HG02571 (cell line): ENCODE data around the gene AQP12A.
"Not testable (repeated sequence)": the region's sequence is repeated elsewhere in the genome, so short reads cannot be mapped to it uniquely, and the experiment has no call there.

Experiments used
- ATAC-seq: cut with Tn5 transposase; IDR thresholded peaks from one replicate; pipeline ENCODE4 v1.9.1; 2021; ENCODE audit warnings: mild to moderate bottlenecking, moderate library complexity; ENCODE audit not compliant: unreplicated experiment

AQP12A gene

DNA sequence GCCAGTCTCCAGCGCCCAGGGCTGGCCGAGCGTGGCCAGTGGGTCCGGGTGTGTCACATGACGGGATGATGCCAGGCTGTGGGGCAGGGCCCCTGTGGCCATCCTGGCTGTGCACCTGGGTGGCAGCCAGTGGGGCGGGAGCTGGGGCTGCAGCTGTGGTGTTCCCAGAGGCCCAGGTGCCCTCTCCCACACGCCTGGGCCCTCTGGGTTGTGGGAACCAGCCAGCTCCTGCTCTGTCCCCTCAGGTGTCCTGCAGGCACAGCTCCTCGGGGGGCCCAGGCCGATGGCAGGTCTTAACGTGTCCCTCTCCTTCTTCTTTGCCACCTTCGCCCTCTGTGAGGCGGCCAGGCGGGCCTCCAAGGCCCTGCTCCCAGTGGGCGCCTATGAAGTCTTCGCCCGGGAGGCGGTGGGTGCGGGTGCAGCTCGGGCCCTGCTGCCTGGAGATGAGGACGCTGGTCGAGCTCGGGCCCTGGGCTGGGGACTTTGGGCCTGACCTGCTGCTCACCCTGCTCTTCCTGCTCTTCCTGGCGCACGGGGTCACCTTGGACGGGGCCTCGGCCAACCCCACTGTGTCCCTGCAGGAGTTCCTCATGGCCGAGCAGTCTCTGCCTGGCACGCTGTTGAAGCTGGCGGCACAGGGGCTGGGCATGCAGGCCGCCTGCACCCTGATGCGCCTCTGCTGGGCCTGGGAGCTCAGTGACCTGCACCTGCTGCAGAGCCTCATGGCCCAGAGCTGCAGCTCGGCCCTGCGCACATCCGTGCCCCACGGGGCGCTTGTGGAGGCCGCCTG lies at the start of gene AQP12A:
TSS of gene AQP12A (plus strand) at position 236 of the 790 bp plus-strand sequence. CDS start at position 284, 48 bp downstream.
- not testable (repeated sequence) for ATAC-seq

DNA sequence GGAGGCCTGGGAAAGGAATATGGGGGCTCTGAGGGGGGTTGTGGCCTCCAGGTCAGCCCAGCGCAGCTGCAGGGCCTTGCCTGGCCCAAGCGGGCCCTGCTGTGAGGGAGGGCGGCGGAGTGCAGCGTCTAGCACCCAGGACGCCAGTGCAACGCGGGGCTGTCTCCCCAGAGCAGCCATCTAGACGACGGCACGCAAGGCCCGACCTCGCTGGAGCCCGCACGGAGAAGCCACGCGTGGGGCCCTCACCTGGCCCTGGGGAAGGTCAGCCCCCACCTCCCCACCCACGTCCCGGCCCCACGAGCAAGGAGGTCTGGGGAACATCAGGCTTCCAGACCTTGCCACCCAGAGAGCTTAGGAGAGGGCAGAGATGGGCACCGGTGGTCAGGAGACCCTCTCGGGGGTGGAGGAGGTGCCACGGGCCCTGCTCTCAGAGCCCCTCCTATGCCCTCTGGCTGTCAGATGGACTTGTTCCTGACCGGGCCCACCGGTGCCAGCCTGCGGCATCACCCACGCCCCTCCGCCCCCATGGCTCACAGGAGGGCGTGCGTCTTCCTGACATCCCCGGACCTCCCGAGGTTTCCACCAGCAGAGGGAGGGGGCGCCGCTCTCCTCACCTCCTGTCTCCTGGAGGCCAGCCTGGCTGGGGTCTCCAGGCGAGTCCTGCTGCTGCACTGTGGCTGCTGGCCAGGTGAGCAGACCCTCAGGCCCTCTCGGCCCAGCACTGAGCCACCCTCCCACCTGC lies 49.4 kb upstream of the AQP12A start:
- ATAC-seq, result no peak

- no peak for ATAC-seq
These were observed 48.9 kb upstream of the AQP12A start for GRCh38 chr2:240642806-240643092.

GRCh38 chr2:240643093-240643810 lies 48.4 kb upstream of the AQP12A start:
- ATAC-seq, result no peak

GRCh38 chr2:240643811-240644150 lies 47.9 kb upstream of the AQP12A start:
- ATAC-seq, result no peak

DNA sequence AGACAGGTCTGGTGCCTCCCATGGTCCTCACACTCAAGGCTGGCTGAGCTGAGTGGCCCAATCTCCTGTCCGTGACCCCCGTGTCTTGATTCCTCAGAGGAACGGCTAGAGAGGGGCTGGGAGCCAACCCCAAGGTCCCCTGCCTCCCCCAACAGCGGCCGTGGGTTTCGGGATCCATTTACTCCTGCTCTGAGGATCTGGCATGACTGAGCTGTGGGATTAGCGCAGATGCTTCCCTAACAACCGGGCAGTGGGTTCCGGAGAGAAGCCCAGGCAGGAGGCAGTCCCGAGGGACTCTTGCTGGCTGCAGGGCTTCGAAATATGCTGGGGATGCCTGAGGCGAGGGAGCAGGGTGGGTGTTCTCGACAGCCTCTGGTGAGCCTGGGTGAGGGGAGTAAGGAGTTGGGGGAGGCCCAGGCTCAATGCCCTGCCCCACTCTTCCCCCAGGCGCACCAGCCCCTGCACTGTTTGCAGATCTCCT lies 47.5 kb upstream of the AQP12A start:
- no peak for ATAC-seq

GRCh38 chr2:240644859-240645301 lies 46.8 kb upstream of the AQP12A start:
- no peak for ATAC-seq

DNA sequence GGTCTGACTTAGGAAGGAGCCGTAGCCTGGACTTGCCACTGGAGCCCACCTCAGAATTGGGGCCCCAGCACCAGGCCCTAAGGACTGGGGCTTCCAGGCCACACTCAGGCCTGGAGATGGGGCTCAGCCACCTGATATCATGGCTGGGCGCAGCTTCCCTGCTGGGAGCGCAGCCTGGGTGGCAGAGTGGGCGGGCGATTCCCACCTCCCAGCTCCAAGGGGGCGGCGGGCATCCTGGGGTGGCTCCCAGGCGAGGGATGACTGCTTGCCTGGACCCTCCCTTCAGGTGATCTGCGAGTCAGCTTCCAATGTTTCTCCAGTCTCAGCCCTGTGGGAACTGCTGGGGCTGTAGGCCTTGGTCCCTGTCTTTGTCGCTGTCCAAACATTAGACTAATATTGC lies 46.3 kb upstream of the AQP12A start:
- no peak for ATAC-seq

- ATAC-seq, result no peak
These were observed 45.9 kb upstream of the AQP12A start for GRCh38 chr2:240645801-240646175.

DNA sequence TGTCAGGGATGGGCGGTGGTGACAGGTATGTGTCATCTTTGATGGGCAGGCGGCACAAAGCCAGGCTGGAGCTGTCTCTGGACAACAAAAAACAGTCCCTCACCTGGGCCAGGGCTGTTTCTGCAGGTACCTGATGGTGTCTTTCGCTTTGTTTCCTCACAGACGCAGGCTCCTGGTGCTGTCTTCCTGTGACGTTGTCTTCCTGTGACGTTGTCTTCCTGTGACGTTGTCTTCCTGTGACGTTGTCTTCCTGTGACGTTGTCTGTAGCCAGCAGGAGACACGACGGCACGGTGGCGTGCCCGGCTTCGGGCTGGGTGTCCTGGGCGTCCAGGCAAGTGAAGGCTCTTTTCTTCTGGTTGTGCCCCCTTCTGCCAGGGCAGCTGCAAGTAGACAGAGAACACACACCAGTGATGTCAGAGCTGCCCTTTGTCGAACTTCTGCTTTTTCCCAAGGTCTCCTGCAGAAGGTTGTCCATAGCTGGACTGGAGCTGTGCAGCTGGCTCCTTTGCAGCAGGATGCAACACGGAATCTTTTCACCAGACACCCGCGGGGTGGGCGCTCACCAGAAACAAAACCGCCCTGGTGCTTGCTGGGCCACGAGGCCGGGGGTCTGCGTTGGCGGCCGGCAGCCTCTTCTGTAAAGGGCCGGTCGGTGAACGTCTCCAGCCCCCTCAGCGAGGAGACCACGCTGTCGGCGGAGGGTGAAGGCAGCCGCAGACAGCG lies 45.3 kb upstream of the AQP12A start:
- ATAC-seq, result no peak

GRCh38 chr2:240646900-240647502 lies 44.7 kb upstream of the AQP12A start:
- no peak for ATAC-seq

GRCh38 chr2:240647503-240648154 lies 44.0 kb upstream of the AQP12A start:
- ATAC-seq, result no peak

DNA sequence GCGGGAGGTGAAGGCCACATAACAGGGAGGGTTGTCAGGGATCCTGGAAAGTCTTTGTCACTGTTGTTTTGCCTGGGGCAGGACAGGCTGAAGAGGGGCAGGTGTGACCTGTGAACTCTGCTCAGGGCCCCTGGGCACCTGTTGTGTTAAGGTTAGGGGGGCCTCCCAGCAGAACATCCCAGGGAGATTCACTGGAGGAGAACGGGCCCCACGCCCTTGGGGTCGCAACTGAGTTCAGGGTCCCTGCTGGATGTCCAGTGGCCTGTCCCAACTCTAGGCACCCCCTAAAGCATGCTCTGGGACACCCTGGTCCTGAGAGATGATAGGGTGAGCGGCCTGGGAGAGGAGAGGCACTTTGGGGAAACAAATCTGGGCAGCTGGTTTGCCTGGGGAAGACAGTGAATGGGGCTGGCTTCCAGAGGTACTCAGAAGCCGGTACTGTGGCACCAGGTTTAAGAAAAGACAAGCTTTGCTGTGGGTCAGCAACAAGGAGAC lies 43.5 kb upstream of the AQP12A start:
- no peak for ATAC-seq

GRCh38 chr2:240648650-240649275 lies 42.9 kb upstream of the AQP12A start:
- no peak for ATAC-seq

DNA sequence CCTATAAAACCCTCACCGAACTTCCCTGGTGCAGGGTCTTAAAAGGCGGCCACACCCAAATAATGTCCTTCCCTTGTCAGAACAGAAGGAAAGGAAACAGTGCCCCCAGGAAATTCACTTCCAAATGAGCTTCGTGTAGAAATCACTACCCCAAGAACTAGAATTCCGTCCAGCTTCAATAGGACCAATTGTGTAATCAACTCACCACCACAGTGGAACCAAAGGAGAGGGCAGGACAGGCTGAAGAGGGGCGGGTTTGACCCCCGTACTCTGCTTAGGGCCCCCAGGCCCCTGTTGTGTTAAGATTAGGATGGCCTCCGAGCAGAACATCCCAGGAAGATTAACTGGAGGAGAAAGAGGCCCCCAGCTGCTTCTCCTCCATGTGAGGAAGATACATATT lies 42.3 kb upstream of the AQP12A start:
- ATAC-seq, result no peak

DNA sequence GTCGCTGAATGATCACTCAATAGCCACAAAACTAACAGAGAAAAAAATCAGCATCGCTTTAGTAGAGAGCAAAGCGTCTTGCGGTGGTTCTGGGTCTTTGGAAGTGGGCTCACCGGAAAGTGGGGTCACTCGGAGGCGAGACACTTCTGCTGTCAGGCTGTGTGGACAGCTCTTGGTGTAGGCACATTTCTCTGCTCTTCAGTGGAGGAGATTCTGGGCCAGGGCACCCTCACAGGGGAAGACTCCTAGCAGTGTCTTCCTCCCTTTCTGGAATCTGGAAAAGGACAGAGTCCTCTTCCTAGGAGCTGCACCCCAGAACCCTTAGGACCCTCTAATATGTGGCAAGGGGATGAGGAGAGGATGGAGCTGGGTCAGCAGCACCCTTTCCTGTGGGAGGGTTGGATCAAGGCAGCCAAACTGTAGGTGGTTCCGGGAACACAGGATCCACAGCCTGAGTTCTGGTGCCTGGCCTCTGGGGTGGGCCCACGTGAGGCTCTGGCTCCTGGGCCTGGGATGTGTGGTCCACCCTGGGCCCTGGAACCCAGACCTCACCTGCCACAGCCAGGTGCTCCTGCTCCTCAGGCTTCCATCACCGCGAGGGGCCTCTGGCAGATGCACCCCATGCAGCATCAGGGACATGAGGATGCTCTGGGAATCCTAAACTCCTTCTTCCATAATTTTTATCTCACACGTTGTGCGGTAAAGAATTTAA lies 41.3 kb upstream of the AQP12A start:
- ATAC-seq, result no peak

DNA sequence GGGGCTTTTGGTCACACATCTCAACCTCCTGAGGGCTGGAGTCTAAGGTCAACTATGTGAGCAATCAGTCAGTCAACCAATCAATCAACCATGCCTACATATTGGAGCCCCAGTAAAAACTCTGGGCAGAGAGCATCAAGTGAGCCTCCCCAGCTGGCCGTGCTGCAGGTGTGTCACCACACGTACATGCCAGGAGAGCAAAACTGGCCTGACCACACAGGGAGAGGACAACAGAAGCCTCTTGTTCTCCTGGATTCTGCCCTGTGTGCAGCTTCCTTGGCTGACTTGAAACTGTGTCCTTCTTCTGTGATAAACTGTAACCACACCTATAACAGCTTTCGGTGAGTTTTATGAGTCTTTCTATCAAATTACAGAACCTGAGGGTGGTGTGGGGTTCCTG lies 40.5 kb upstream of the AQP12A start:
- ATAC-seq, result no peak

DNA sequence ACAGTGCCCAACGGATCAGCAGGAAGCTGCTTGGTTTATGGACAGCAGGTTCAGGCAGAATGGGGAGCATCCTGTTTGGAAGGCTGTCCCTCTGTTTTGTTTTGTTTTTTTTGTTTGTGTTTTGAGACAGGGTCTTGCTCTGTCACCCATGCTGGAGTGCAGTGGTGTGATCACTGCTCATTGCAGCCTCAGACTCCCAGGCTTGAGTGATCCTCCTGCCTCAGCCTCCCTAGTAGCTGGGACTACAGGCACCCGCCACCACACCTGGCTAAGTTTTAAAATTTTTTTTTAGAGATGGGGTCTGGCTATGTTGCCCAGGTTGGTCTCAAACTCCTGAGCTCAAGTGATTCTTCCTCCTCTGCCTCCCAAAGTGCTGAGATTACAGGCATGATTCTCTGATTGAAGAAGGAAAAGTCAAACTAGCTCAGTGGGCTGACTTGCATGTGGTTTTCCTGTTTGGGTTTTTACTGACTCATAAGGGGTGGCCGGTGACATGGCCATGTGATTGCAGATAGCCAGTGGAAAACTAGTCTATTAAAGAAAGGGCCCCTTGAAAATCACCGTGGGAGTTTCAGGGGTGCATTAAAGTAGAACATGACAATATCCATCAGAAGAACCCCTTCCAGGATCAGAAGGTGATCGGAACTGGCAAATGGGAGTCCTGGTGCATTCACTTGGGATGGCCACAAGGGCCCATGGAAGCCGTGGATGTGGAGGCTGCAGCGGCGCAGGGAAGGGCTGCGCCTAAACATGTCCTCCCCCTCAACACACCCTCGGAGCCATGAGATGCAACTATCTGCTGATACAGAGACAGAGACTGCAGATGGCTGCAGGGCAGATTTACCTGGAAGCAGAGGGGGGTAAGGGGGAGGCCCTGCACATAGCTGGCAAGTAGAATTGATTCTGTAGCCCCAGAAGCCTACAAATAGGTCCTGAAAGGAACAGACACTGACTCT lies 35.5 kb upstream of the AQP12A start:
- no peak for ATAC-seq
